Measurements from ENCODE around the gene SPSB1. TPM values are rescaled to one million over a fixed set of nuclear protein-coding genes. Genes with fewer than 3 reads are reported as not detected.

SPSB1 gene
- total RNA-seq, 1 donor from 2014 or later = 78.6 TPM

- Mint-ChIP-seq H3K36me3 (ENCODE audit: unreplicated experiment) (peaks cover 15% of the 10 kb centered on the region), H3K27me3 (ENCODE audit: unreplicated experiment) (peaks cover 10% of the 10 kb centered on the region), H3K27ac (ENCODE audit: unreplicated experiment) (no peak overlapping the region)
These were observed 33.9 kb downstream of the SPSB1 start for GRCh38 chr1:9326596-9326995.

GRCh38 chr1:9328201-9328600, 35.5 kb downstream of the SPSB1 start:
- Mint-ChIP-seq H3K27me3 (ENCODE audit: unreplicated experiment) (peaks cover 16% of the 10 kb centered on the region), H3K9me3 (ENCODE audit: unreplicated experiment) (peaks cover 24% of the 10 kb centered on the region), H3K27ac (ENCODE audit: unreplicated experiment) (no peak overlapping the region), H3K4me3 (ENCODE audit: unreplicated experiment) (no peak overlapping the region), H3K36me3 (ENCODE audit: unreplicated experiment) (peaks cover 17% of the 10 kb centered on the region), H3K4me1 (ENCODE audit: low read depth, unreplicated experiment) (peaks cover 65% of the 10 kb centered on the region)
- TF ChIP-seq CTCF (IDR thresholded peaks at IDR 0.05; ENCODE audit: partially characterized antibody, unreplicated experiment) = no peak
- DNase-seq = no peak

More at GRCh38 chr1:9326596-9326995, 33.9 kb downstream of the SPSB1 start:
- TF ChIP-seq CTCF (IDR thresholded peaks at IDR 0.05; ENCODE audit: partially characterized antibody, unreplicated experiment) = no peak
- Mint-ChIP-seq H3K9me3 (ENCODE audit: unreplicated experiment) (peaks cover 22% of the 10 kb centered on the region), H3K4me1 (ENCODE audit: low read depth, unreplicated experiment) (peaks cover 58% of the 10 kb centered on the region), H3K4me3 (ENCODE audit: unreplicated experiment) (no peak overlapping the region)
- no peak for DNase-seq

GRCh38 chr1:9328715-9329114, 36.0 kb downstream of the SPSB1 start:
- H3K36me3 Mint-ChIP-seq (ENCODE audit: unreplicated experiment) = peaks cover 17% of the 10 kb centered on the region
- peaks cover 16% of the 10 kb centered on the region for H3K27me3 Mint-ChIP-seq (ENCODE audit: unreplicated experiment)
- no peak for TF ChIP-seq CTCF (IDR thresholded peaks at IDR 0.05; ENCODE audit: partially characterized antibody, unreplicated experiment)
- peaks cover 63% of the 10 kb centered on the region for H3K4me1 Mint-ChIP-seq (ENCODE audit: low read depth, unreplicated experiment)
- H3K4me3 Mint-ChIP-seq (ENCODE audit: unreplicated experiment) = no peak overlapping the region
- no peak overlapping the region for H3K27ac Mint-ChIP-seq (ENCODE audit: unreplicated experiment)
- peaks cover 24% of the 10 kb centered on the region for H3K9me3 Mint-ChIP-seq (ENCODE audit: unreplicated experiment)
- DNase-seq = no peak

- Mint-ChIP-seq H3K36me3 (ENCODE audit: unreplicated experiment) (peaks cover 17% of the 10 kb centered on the region), H3K27ac (ENCODE audit: unreplicated experiment) (no peak overlapping the region), H3K4me3 (ENCODE audit: unreplicated experiment) (no peak overlapping the region), H3K4me1 (ENCODE audit: low read depth, unreplicated experiment) (peaks cover 51% of the 10 kb centered on the region), H3K27me3 (ENCODE audit: unreplicated experiment) (peaks cover 14% of the 10 kb centered on the region), H3K9me3 (ENCODE audit: unreplicated experiment) (peaks cover 21% of the 10 kb centered on the region)
- no peak for TF ChIP-seq CTCF (IDR thresholded peaks at IDR 0.05; ENCODE audit: partially characterized antibody, unreplicated experiment)
- no peak for DNase-seq
These were observed 38.3 kb downstream of the SPSB1 start for GRCh38 chr1:9331016-9331415.

- peak overlapping the region; percentile 77 for H3K27ac Mint-ChIP-seq (ENCODE audit: unreplicated experiment)
- DNase-seq = no peak
- peaks cover 21% of the 10 kb centered on the region for H3K9me3 Mint-ChIP-seq (ENCODE audit: unreplicated experiment)
- no peak for TF ChIP-seq CTCF (IDR thresholded peaks at IDR 0.05; ENCODE audit: partially characterized antibody, unreplicated experiment)
- H3K4me3 Mint-ChIP-seq (ENCODE audit: unreplicated experiment) = peak overlapping the region; percentile 56
- peaks cover 50% of the 10 kb centered on the region for H3K4me1 Mint-ChIP-seq (ENCODE audit: low read depth, unreplicated experiment)
- peaks cover 17% of the 10 kb centered on the region for H3K36me3 Mint-ChIP-seq (ENCODE audit: unreplicated experiment)
- peaks cover 14% of the 10 kb centered on the region for H3K27me3 Mint-ChIP-seq (ENCODE audit: unreplicated experiment)
These were observed 39.1 kb downstream of the SPSB1 start for GRCh38 chr1:9331558-9332346.
